Measurements from ENCODE around the gene SLC30A5. TPM values are rescaled to one million over a fixed set of nuclear protein-coding genes. Genes with fewer than 3 reads are reported as not detected.
"Not testable (repeated sequence)": the region's sequence is repeated elsewhere in the genome, so short reads cannot be mapped to it uniquely, and the experiment has no call there.

The SLC30A5 gene
- total RNA-seq: 59.6 and 64.1 TPM in 2 replicates

GRCh38 chr5:69093771-69094482 lies at the start of gene SLC30A5:
TSS of gene SLC30A5 (plus strand) at chr5:69094014. CDS start at chr5:69094256, 242 bp downstream.
- Mint-ChIP-seq H3K4me3 (ENCODE audit: low read depth) (peak within 1 kb of the TSS; percentile 92), H3K27ac (peak within 1 kb of the TSS; percentile 94), H3K4me1 (ENCODE audit: low read depth) (peaks cover 23% of the 10 kb centered on the region), H3K36me3 (ENCODE audit: low read depth) (peaks cover 37% of the 10 kb centered on the region), H3K27me3 (ENCODE audit: low read depth) (no peaks in the 10 kb centered on the region), H3K9me3 (no peaks in the 10 kb centered on the region)
- intact Hi-C loops (cut with micrococcal nuclease): loop anchor here (1.0 to 5.0 kb wide), 7 partner anchors 52 to 276 kb away; partner anchors contain the start of genes CCNB1 and CDK7
- DNase-seq (ENCODE audit: low spot score): peak; percentile 99

- H3K36me3 Mint-ChIP-seq (ENCODE audit: low read depth); H3K27me3 Mint-ChIP-seq (ENCODE audit: low read depth); intact Hi-C loops (cut with micrococcal nuclease); DNase-seq (ENCODE audit: low spot score); H3K27ac Mint-ChIP-seq; H3K4me3 Mint-ChIP-seq (ENCODE audit: low read depth); H3K9me3 Mint-ChIP-seq: not testable (repeated sequence)
- peaks cover 19% of the 10 kb centered on the region for H3K4me1 Mint-ChIP-seq (ENCODE audit: low read depth)
Observed at GRCh38 chr5:69045213-69045612, 48.6 kb upstream of the SLC30A5 start.

DNA sequence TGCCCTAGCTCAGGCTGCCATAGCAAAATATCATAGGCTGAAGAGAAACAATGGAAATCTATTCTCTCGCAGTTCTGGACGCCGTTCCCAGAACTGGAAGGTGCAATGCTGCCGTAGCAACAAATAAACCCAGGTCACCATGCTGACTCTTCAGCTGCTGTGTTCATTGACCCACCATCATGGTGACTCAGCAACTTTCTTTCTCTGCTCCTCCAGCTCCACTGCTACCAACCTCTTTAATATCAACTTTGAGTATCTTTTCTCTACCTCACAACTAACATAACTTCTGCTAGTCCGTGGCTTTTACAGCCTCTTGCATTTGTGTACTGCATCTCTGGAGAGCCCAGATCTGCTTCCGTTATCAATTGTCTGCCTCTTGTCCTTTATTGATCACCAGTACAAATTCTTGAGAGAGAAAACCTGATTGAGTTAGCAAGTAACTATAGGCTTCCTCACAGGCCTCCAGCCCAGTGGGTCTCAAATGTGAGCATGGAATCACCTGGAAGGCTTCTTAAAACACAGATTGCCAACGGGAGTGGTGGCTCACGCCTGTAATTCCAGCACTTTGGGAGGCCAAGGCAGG lies 47.3 kb upstream of the SLC30A5 start:
- H3K4me3 Mint-ChIP-seq (ENCODE audit: low read depth): no peak overlapping the region
- H3K36me3 Mint-ChIP-seq (ENCODE audit: low read depth): no peaks in the 10 kb centered on the region
- H3K9me3 Mint-ChIP-seq: no peaks in the 10 kb centered on the region
- DNase-seq (ENCODE audit: low spot score): no peak
- peaks cover 11% of the 10 kb centered on the region for H3K27me3 Mint-ChIP-seq (ENCODE audit: low read depth)
- peak overlapping the region; percentile 8 for H3K27ac Mint-ChIP-seq
- H3K4me1 Mint-ChIP-seq (ENCODE audit: low read depth): peaks cover 19% of the 10 kb centered on the region
- intact Hi-C loops (cut with micrococcal nuclease): no loop called here

GRCh38 chr5:69048230-69048629 lies 45.6 kb upstream of the SLC30A5 start:
- no peak for DNase-seq (ENCODE audit: low spot score)
- H3K27ac Mint-ChIP-seq: no peak overlapping the region
- no peak overlapping the region for H3K4me3 Mint-ChIP-seq (ENCODE audit: low read depth)
- intact Hi-C loops (cut with micrococcal nuclease): no loop called here
- no peaks in the 10 kb centered on the region for H3K36me3 Mint-ChIP-seq (ENCODE audit: low read depth)
- H3K4me1 Mint-ChIP-seq (ENCODE audit: low read depth): peaks cover 12% of the 10 kb centered on the region
- H3K9me3 Mint-ChIP-seq: no peaks in the 10 kb centered on the region
- peaks cover 11% of the 10 kb centered on the region for H3K27me3 Mint-ChIP-seq (ENCODE audit: low read depth)

- no peak for DNase-seq (ENCODE audit: low spot score)
- peaks cover 8% of the 10 kb centered on the region for H3K4me1 Mint-ChIP-seq (ENCODE audit: low read depth)
- H3K36me3 Mint-ChIP-seq (ENCODE audit: low read depth): no peaks in the 10 kb centered on the region
- intact Hi-C loops (cut with micrococcal nuclease): no loop called here
- no peak overlapping the region for H3K4me3 Mint-ChIP-seq (ENCODE audit: low read depth)
- H3K9me3 Mint-ChIP-seq: no peaks in the 10 kb centered on the region
- H3K27me3 Mint-ChIP-seq (ENCODE audit: low read depth): peaks cover 11% of the 10 kb centered on the region
- no peak overlapping the region for H3K27ac Mint-ChIP-seq
Observed at GRCh38 chr5:69049151-69049550, 44.7 kb upstream of the SLC30A5 start.

- no peak overlapping the region for H3K27ac Mint-ChIP-seq
- H3K4me3 Mint-ChIP-seq (ENCODE audit: low read depth): no peak overlapping the region
- peaks cover 11% of the 10 kb centered on the region for H3K27me3 Mint-ChIP-seq (ENCODE audit: low read depth)
- peaks cover 3% of the 10 kb centered on the region for H3K4me1 Mint-ChIP-seq (ENCODE audit: low read depth)
- no peaks in the 10 kb centered on the region for H3K36me3 Mint-ChIP-seq (ENCODE audit: low read depth)
- no peak for DNase-seq (ENCODE audit: low spot score)
- intact Hi-C loops (cut with micrococcal nuclease): no loop called here
- H3K9me3 Mint-ChIP-seq: no peaks in the 10 kb centered on the region
Observed at GRCh38 chr5:69049796-69050195, 44.0 kb upstream of the SLC30A5 start.

- no peak for DNase-seq (ENCODE audit: low spot score)
- H3K27me3 Mint-ChIP-seq (ENCODE audit: low read depth): peaks cover 11% of the 10 kb centered on the region
- H3K9me3 Mint-ChIP-seq: no peaks in the 10 kb centered on the region
- peaks cover 3% of the 10 kb centered on the region for H3K4me1 Mint-ChIP-seq (ENCODE audit: low read depth)
- H3K27ac Mint-ChIP-seq: no peak overlapping the region
- no peaks in the 10 kb centered on the region for H3K36me3 Mint-ChIP-seq (ENCODE audit: low read depth)
- intact Hi-C loops (cut with micrococcal nuclease): no loop called here
- H3K4me3 Mint-ChIP-seq (ENCODE audit: low read depth): no peak overlapping the region
Observed at GRCh38 chr5:69050214-69050613, 43.6 kb upstream of the SLC30A5 start.

GRCh38 chr5:69052181-69052580 lies 41.6 kb upstream of the SLC30A5 start:
- no peak overlapping the region for H3K27ac Mint-ChIP-seq

GRCh38 chr5:69074664-69075521 lies 18.9 kb upstream of the SLC30A5 start:
- no peak for DNase-seq (ENCODE audit: low spot score)
- H3K9me3 Mint-ChIP-seq: no peaks in the 10 kb centered on the region
- intact Hi-C loops (cut with micrococcal nuclease): no loop called here
- H3K36me3 Mint-ChIP-seq (ENCODE audit: low read depth): no peaks in the 10 kb centered on the region
- peaks cover 2% of the 10 kb centered on the region for H3K4me1 Mint-ChIP-seq (ENCODE audit: low read depth)
- no peak overlapping the region for H3K27ac Mint-ChIP-seq
- no peak overlapping the region for H3K4me3 Mint-ChIP-seq (ENCODE audit: low read depth)
- no peaks in the 10 kb centered on the region for H3K27me3 Mint-ChIP-seq (ENCODE audit: low read depth)

More at GRCh38 chr5:69052181-69052580, 41.6 kb upstream of the SLC30A5 start:
- Mint-ChIP-seq H3K27me3 (ENCODE audit: low read depth) (peaks cover 11% of the 10 kb centered on the region), H3K4me1 (ENCODE audit: low read depth) (no peaks in the 10 kb centered on the region), H3K36me3 (ENCODE audit: low read depth) (no peaks in the 10 kb centered on the region), H3K9me3 (no peaks in the 10 kb centered on the region), H3K4me3 (ENCODE audit: low read depth) (no peak overlapping the region)
- no peak for DNase-seq (ENCODE audit: low spot score)
- intact Hi-C loops (cut with micrococcal nuclease): no loop called here

DNA sequence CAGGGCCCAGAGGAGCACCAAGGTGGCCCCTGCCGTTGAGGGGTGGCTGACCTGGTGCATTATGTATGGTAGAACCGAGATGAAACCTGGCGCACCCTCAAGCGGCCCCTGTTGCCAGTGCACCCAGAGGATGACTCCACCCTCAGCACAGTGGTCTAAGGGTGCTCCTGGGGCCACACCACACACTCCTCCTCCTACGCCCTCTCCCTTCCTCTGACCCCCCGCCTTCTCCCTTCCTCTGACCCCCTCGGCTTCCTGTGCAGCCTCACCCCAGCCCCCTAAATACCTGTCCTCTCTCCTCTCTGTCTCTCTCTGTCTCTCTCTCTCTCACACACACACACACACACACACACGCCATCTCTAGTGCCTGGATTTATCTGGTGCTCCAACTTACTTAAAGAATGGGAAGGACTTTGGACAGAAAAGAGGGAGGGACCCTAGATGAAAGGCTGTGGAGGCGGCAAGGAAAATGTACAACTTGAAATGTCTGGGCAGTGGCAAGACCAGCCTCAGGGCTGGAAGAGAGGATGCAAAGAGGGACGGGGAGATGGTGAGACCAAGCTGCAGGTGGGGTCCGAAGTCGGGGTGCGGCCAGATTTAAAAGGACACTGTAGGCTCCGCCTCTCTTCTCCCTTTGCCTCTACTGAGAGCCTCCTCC lies 18.2 kb upstream of the SLC30A5 start:
- H3K9me3 Mint-ChIP-seq: no peaks in the 10 kb centered on the region
- DNase-seq (ENCODE audit: low spot score): no peak
- no peak overlapping the region for H3K4me3 Mint-ChIP-seq (ENCODE audit: low read depth)
- intact Hi-C loops (cut with micrococcal nuclease): no loop called here
- peaks cover 2% of the 10 kb centered on the region for H3K4me1 Mint-ChIP-seq (ENCODE audit: low read depth)
- H3K36me3 Mint-ChIP-seq (ENCODE audit: low read depth): no peaks in the 10 kb centered on the region
- no peaks in the 10 kb centered on the region for H3K27me3 Mint-ChIP-seq (ENCODE audit: low read depth)
- no peak overlapping the region for H3K27ac Mint-ChIP-seq

DNA sequence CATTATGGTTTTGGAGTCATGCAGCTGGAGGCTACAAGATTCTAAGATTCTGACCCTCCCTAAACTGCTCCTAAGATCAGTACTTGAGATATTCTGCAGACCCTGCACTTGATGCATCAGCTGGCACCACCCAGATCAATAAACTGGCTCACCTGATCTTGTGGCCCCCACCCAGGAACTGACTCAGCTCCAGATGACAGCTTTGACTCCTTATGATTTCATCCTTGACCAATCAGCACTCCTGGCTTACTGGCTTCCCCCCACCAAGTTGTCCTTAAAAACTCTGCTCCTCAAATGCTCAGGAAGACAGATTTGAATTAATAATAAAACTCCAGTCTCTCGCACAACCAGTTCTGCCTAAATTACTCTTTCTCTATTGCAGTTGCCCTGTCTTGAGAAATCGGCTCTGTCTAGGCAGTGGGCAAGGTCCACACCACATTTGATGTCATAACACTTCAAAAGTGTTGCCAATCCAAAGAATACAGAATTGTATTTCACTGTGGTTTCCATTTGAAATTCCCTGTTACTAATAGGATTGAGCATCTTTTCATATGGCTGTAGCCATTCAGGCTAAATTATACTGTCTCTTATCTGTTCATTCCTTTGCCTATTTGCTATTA lies 14.8 kb upstream of the SLC30A5 start:
- no peak for DNase-seq (ENCODE audit: low spot score)
- H3K27me3 Mint-ChIP-seq (ENCODE audit: low read depth): no peaks in the 10 kb centered on the region
- no peaks in the 10 kb centered on the region for H3K36me3 Mint-ChIP-seq (ENCODE audit: low read depth)
- no peak overlapping the region for H3K27ac Mint-ChIP-seq
- no peaks in the 10 kb centered on the region for H3K9me3 Mint-ChIP-seq
- no peak overlapping the region for H3K4me3 Mint-ChIP-seq (ENCODE audit: low read depth)
- H3K4me1 Mint-ChIP-seq (ENCODE audit: low read depth): peaks cover 6% of the 10 kb centered on the region
- intact Hi-C loops (cut with micrococcal nuclease): no loop called here

DNA sequence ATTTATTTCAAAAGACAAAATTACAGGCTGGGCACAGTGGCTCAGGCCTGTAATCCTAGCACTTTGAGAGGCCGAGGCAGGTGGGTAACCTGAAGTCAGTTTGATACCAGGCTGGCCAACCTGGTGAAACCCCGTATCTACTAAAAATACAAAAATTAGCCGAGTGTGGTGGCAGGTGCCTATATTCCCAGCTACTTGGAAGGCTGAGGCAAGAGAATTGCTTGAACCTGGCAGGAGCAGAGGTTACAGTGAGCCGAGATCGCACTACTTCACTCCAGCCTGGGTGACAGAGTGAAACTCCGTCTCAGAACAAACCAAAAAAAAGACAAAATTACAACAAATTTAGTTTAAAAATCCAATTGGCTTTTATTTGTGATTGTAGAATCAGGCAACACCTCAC lies 14.3 kb upstream of the SLC30A5 start:
- no peak for DNase-seq (ENCODE audit: low spot score)
- no peaks in the 10 kb centered on the region for H3K27me3 Mint-ChIP-seq (ENCODE audit: low read depth)
- intact Hi-C loops (cut with micrococcal nuclease): no loop called here
- no peak overlapping the region for H3K27ac Mint-ChIP-seq
- peaks cover 10% of the 10 kb centered on the region for H3K4me1 Mint-ChIP-seq (ENCODE audit: low read depth)
- H3K36me3 Mint-ChIP-seq (ENCODE audit: low read depth): no peaks in the 10 kb centered on the region
- H3K4me3 Mint-ChIP-seq (ENCODE audit: low read depth): no peak overlapping the region
- no peaks in the 10 kb centered on the region for H3K9me3 Mint-ChIP-seq

All from activated T-helper 2 cell treated with anti-CD3 and anti-CD28 coated beads, Interferon-gamma antibody, Interleukin-2, Interleukin-4, amounts not matched to agents 10 μg/mL and 5 μg/mL and 100 μg/mL, durations not matched to agents 14 hours and 24 hours and 36 hours (primary cell).